PC-3 (cell line): ENCODE measurements around the gene SEC62. TPM values are rescaled to one million over a fixed set of nuclear protein-coding genes. Genes with fewer than 3 reads are reported as not detected.

Experiments
- ATAC-seq: fragments of 200-7000 bp; cut with Tn5 transposase; 2 replicates; pipeline ENCODE4 v1.9.1; 2020; ENCODE audit warnings: mild to moderate bottlenecking, moderate library complexity
- BruUV-seq: library from RNA; stranded (reverse); fragments of 400-500 nt; replicated peaks from 2 replicates; lab custom pipeline; 2021; lab: Mats Ljungman, UMichigan
- CTCF ChIA-PET: fragments of 300-600 bp; sonication (Branson Sonifier 250); formaldehyde crosslinking; loops from one replicate; lab custom pipeline; 2022; ENCODE audit warnings: antibody characterized with exemption; lab: Charles Lee
- POLR2A ChIA-PET: fragments of 300-600 bp; sonication (Branson Sonifier 250); formaldehyde crosslinking; loops from one replicate; lab custom pipeline; 2022; ENCODE audit warnings: antibody characterized with exemption; ENCODE audit not compliant: unreplicated experiment; lab: Charles Lee
- DNase-seq: peaks from one replicate; pipeline ENCODE4 v3.0.0-alpha.2; 2015
- H2AFZ ChIP-seq: fragments of 300-600 bp; sonication (generic); 2 replicates; pipeline ENCODE4 v1.6.0; 2016; ENCODE audit warnings: antibody characterized with exemption, low read length
- H3F3A ChIP-seq: fragments of 300-600 bp; sonication (generic); one replicate; pipeline ENCODE4 v1.6.0; 2017; ENCODE audit warnings: antibody characterized with exemption, low read length, control low read depth, mild to moderate bottlenecking; ENCODE audit not compliant: unreplicated experiment
- H3K27ac ChIP-seq: fragments of 300-600 bp; sonication (generic); 2 replicates; pipeline ENCODE4 v1.5.1; 2016; ENCODE audit warnings: mild to moderate bottlenecking, low read length
- H3K27me3 ChIP-seq: fragments of 300-600 bp; sonication (generic); 2 replicates; pipeline ENCODE4 v1.6.1; 2016; ENCODE audit warnings: low read length, mixed read lengths
- H3K36me3 ChIP-seq: fragments of 300-600 bp; sonication (generic); 2 replicates; pipeline ENCODE4 v1.6.1; 2016; ENCODE audit warnings: low read depth, mixed run types, low read length, mixed read lengths
- H3K4me1 ChIP-seq: fragments of 300-600 bp; sonication (generic); 2 replicates; pipeline ENCODE4 v1.5.1; 2016; ENCODE audit warnings: low read length; ENCODE audit not compliant: insufficient read depth
- H3K4me2 ChIP-seq: fragments of 300-600 bp; sonication (generic); 2 replicates; pipeline ENCODE4 v1.6.0; 2016; ENCODE audit warnings: low read length
- H3K4me3 ChIP-seq: fragments of 300-600 bp; sonication (generic); 2 replicates; pipeline ENCODE4 v1.5.1; 2016; ENCODE audit warnings: mild to moderate bottlenecking, low read length, mixed read lengths
- H3K79me2 ChIP-seq: fragments of 300-600 bp; sonication (generic); 2 replicates; pipeline ENCODE4 v1.6.1; 2017; ENCODE audit warnings: low read length, mixed read lengths
- H3K9ac ChIP-seq: fragments of 300-600 bp; sonication (generic); 2 replicates; pipeline ENCODE4 v1.6.0; 2016; ENCODE audit warnings: mild to moderate bottlenecking, low read length
- H3K9me2 ChIP-seq: fragments of 300-600 bp; sonication (generic); replicated peaks from 2 replicates; pipeline ENCODE4 v1.6.1; 2016; ENCODE audit warnings: mixed run types, low read length, mixed read lengths
- H3K9me3 ChIP-seq: fragments of 300-600 bp; sonication (generic); 2 replicates; pipeline ENCODE4 v1.6.1; 2016; ENCODE audit warnings: low read length, mixed read lengths
- H4K20me1 ChIP-seq: fragments of 300-600 bp; sonication (generic); 2 replicates; pipeline ENCODE4 v1.6.1; 2016; ENCODE audit warnings: low read length, mixed read lengths
- EZH2 ChIP-seq: fragments of 300-600 bp; sonication (generic); IDR thresholded peaks from one replicate; pipeline ENCODE4 v1.6.1; 2017; ENCODE audit warnings: antibody characterized with exemption, mild to moderate bottlenecking, low read length; ENCODE audit not compliant: unreplicated experiment
- EZH2phosphoT487 ChIP-seq: fragments of 300-600 bp; sonication (generic); IDR thresholded peaks from 2 replicates; pipeline ENCODE4 v1.6.1; 2018; ENCODE audit warnings: mild to moderate bottlenecking, antibody characterized with exemption, low read length, borderline replicate concordance
- intact Hi-C: fragments of 100-400 bp; cut with micrococcal nuclease; formaldehyde crosslinking; loops from 2 replicates; pipeline ENCODE4 v1.9.0; 2023
- total RNA-seq: library from RNA; depleted of rRNA; stranded (reverse); fragments of >200 nt; gene quantifications from 2 replicates; pipeline ENCODE4 v1.2.3, GENCODE V29; 2014
- TF ChIP-seq, protein P1 (sequence below): fragments of 300-600 bp; sonication (generic); conservative IDR thresholded peaks from 2 replicates; pipeline ENCODE4 v1.5.1; 2017; ENCODE audit warnings: antibody characterized with exemption, low read depth, mild to moderate bottlenecking, low read length

Gene SEC62
- total RNA-seq, 1 experiment from 2014 or later: 31.8 TPM

DNA sequence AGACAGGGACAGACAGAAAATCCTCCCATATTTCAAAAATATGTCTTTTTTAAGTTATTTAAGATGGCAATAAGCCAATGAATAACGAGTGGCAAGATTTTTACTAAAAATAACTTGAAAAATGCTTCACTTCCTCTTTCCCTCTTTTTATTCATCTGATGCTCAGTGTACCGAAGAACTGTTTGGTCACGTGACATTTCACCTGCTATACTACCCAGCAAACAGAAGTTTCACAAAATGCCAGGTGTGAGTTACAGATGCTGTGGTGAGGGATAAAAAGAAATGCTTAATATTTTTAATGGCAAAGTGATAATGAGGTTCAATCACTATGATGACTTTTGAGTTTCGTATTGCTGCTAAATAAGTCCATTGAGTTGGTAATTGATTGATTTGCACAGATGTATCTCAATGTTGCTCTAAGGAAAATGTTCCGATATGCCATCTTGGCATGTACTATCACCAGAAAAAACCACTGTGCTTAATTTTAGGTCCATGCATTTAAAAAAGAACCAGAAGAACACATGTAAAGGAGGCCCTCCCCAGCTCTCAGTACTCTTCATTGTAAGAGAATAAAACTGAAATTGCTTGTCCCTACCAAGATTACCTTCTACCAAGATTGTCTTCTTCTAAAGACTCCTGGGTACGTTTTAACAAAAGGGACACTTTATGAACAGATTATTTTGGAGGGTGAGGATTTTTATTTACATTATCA is 26.0 kb upstream of the SEC62 start:
- no peak for ATAC-seq
- H3K4me1 ChIP-seq: no peaks in the 10 kb centered on the region
- POLR2A ChIA-PET: no interaction called here
- H3K9ac ChIP-seq: no peak overlapping the region
- H2AFZ ChIP-seq: no peak overlapping the region
- intact Hi-C loops: no loop called here
- CTCF ChIA-PET: no interaction called here
- no peak overlapping the region for H3K4me3 ChIP-seq
- TF ChIP-seq EZH2phosphoT487: no peak
- TF ChIP-seq EZH2: no peak
- TF ChIP-seq, protein P1, sequence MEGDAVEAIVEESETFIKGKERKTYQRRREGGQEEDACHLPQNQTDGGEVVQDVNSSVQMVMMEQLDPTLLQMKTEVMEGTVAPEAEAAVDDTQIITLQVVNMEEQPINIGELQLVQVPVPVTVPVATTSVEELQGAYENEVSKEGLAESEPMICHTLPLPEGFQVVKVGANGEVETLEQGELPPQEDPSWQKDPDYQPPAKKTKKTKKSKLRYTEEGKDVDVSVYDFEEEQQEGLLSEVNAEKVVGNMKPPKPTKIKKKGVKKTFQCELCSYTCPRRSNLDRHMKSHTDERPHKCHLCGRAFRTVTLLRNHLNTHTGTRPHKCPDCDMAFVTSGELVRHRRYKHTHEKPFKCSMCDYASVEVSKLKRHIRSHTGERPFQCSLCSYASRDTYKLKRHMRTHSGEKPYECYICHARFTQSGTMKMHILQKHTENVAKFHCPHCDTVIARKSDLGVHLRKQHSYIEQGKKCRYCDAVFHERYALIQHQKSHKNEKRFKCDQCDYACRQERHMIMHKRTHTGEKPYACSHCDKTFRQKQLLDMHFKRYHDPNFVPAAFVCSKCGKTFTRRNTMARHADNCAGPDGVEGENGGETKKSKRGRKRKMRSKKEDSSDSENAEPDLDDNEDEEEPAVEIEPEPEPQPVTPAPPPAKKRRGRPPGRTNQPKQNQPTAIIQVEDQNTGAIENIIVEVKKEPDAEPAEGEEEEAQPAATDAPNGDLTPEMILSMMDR: no peak
- no peaks in the 10 kb centered on the region for H3K79me2 ChIP-seq
- BruUV-seq: no TSS peak
- H3K9me3 ChIP-seq: no peaks in the 10 kb centered on the region
- no peaks in the 10 kb centered on the region for H3K36me3 ChIP-seq
- no peaks in the 10 kb centered on the region for H3K9me2 ChIP-seq
- peaks cover 12% of the 10 kb centered on the region for H3K27me3 ChIP-seq
- no peaks in the 10 kb centered on the region for H3F3A ChIP-seq
- no peak overlapping the region for H3K27ac ChIP-seq
- H3K4me2 ChIP-seq: no peak overlapping the region
- no peaks in the 10 kb centered on the region for H4K20me1 ChIP-seq
- DNase-seq: no peak

DNA sequence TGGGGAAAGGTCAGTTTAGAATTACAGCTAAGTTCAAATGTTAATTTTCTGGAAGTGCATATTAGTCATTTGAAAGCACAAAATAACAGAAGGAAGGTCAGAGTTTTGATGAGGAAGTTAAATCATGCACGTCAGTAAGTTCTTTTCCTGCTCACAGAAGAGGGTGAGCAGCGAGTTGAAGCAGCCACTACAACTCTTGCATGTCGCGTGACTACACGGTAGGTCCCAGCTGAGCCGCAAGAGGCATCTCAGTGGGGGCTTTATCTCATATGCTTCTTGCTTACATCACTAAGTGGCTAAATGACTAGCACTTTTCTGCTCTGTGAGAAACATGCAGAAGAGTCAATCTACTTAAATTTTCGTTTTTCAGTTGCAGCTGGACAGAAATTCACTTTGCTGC is 21.3 kb upstream of the SEC62 start:
- ChIA-PET POLR2A (no interaction called here), CTCF (no interaction called here)
- no peaks in the 10 kb centered on the region for H4K20me1 ChIP-seq
- H3K9me3 ChIP-seq: no peaks in the 10 kb centered on the region
- no peaks in the 10 kb centered on the region for H3K36me3 ChIP-seq
- H3K4me1 ChIP-seq: no peaks in the 10 kb centered on the region
- BruUV-seq: no TSS peak
- H3F3A ChIP-seq: no peaks in the 10 kb centered on the region
- no peaks in the 10 kb centered on the region for H3K9me2 ChIP-seq
- no peaks in the 10 kb centered on the region for H3K79me2 ChIP-seq
- H3K27me3 ChIP-seq: 0 out of 2 replicates have a peak, but pooled peaks cover 4% of the 10 kb centered on the region
- H3K27ac ChIP-seq: no peak overlapping the region
- H3K4me3 ChIP-seq: no peak overlapping the region
- ATAC-seq (no peak), DNase-seq (no peak)
- no peak overlapping the region for H2AFZ ChIP-seq
- intact Hi-C loops: loop anchor here (2.0 kb wide), 1 partner anchor 21 kb away; the partner anchor contains the start of gene SEC62
- H3K4me2 ChIP-seq: no peak overlapping the region
- H3K9ac ChIP-seq: no peak overlapping the region
- TF ChIP-seq EZH2phosphoT487: no peak
- no peak for TF ChIP-seq EZH2
- TF ChIP-seq, protein P1: no peak

DNA sequence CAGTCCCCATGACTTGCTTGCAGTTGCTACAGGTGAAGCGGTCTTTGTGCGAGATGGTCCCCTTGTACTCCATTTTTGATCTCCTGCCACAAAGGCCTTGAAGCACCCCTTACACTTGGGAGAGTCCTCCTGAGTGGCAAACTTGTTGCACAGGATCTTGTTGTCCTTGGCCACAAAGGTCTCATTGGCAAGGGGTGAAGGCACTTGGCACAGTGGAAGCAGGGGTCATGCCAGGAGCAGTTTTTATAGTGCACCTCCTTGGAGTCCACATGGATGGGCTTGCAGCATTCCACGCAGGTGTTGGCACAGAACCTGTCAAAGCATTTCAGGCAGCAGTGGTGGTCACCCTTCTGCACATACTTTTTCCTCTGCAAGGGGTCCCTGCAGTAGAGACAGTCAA is 20.3 kb upstream of the SEC62 start:
- BruUV-seq: no TSS peak
- intact Hi-C loops: no loop called here
- Histone ChIP-seq H3K9me3 (no peaks in the 10 kb centered on the region), H3K27me3 (no peaks in the 10 kb centered on the region), H3K36me3 (no peaks in the 10 kb centered on the region), H3K4me3 (no peak overlapping the region), H3K9ac (no peak overlapping the region), H3F3A (no peaks in the 10 kb centered on the region), H3K79me2 (no peaks in the 10 kb centered on the region), H3K4me1 (no peaks in the 10 kb centered on the region), H4K20me1 (no peaks in the 10 kb centered on the region), H3K9me2 (no peaks in the 10 kb centered on the region), H3K4me2 (no peak overlapping the region), H3K27ac (no peak overlapping the region), H2AFZ (no peak overlapping the region)
- ATAC-seq (no peak), DNase-seq (no peak)
- TF ChIP-seq EZH2phosphoT487 (no peak), EZH2 (no peak)
- TF ChIP-seq, protein P1: no peak
- ChIA-PET POLR2A (no interaction called here), CTCF (no interaction called here)
